SK-N-SH treated with all-trans-retinoic acid at 6 μM for 48 hours (cell line): ENCODE data around the gene GRHL3.

Source experiments
- ATAC-seq: fragments of 200-7000 bp; cut with Tn5 transposase; 3 replicates; pipeline ENCODE4 v1.9.1; 2020; ENCODE audit warnings: mild to moderate bottlenecking, moderate library complexity
- ARNTL ChIP-seq: fragments of 450-650 bp; formaldehyde crosslinking; IDR thresholded peaks from 2 replicates; pipeline ENCODE4 v1.5.0; 2020; ENCODE audit warnings: low read depth, mild to moderate bottlenecking, moderate library complexity, borderline replicate concordance
- BACH2 ChIP-seq: fragments of 250-450 bp; sonication (Bioruptor Pico); IDR thresholded peaks from 2 replicates; pipeline ENCODE4 v1.9.0; 2021; ENCODE audit warnings: mild to moderate bottlenecking, borderline replicate concordance
- CSDC2 ChIP-seq: fragments of 250-450 bp; sonication (Bioruptor Pico); IDR thresholded peaks from 2 replicates; pipeline ENCODE4 v1.5.0; 2020; ENCODE audit warnings: mild to moderate bottlenecking, moderate library complexity
- ESRRG ChIP-seq: fragments of 250-450 bp; sonication (Bioruptor Pico); IDR thresholded peaks from 2 replicates; pipeline ENCODE4 v1.6.1; 2021; ENCODE audit warnings: mild to moderate bottlenecking
- GLIS3 ChIP-seq: fragments of 250-450 bp; sonication (Bioruptor Pico); IDR thresholded peaks from 2 replicates; pipeline ENCODE4 v1.5.0; 2020; ENCODE audit warnings: mild to moderate bottlenecking, moderate library complexity
- ISL1 ChIP-seq: fragments of 250-450 bp; sonication (Bioruptor Pico); IDR thresholded peaks from 2 replicates; pipeline ENCODE4 v2.1.2; 2022; ENCODE audit warnings: mild to moderate bottlenecking, moderate library complexity
- OSR1 ChIP-seq: fragments of 250-450 bp; sonication (Bioruptor Pico); IDR thresholded peaks from 2 replicates; pipeline ENCODE4 v1.8.0; 2022; ENCODE audit warnings: moderate library complexity, mild to moderate bottlenecking, inconsistent platforms
- PPARA ChIP-seq: fragments of 250-450 bp; sonication (Bioruptor Pico); IDR thresholded peaks from 2 replicates; pipeline ENCODE4 v1.5.0; 2020; ENCODE audit warnings: mild to moderate bottlenecking, borderline replicate concordance
- RARB ChIP-seq: fragments of 250-450 bp; sonication (Bioruptor Pico); IDR thresholded peaks from 2 replicates; pipeline ENCODE4 v1.8.0; 2021; ENCODE audit warnings: mild to moderate bottlenecking, moderate library complexity
- SNAI2 ChIP-seq: fragments of 250-450 bp; sonication (Bioruptor Pico); IDR thresholded peaks from 2 replicates; pipeline ENCODE4 v1.5.0; 2020; ENCODE audit warnings: mild to moderate bottlenecking, moderate library complexity
- TCF4 ChIP-seq: fragments of 250-450 bp; sonication (Bioruptor Pico); IDR thresholded peaks from 2 replicates; pipeline ENCODE4 v1.8.0; 2021; ENCODE audit warnings: mild to moderate bottlenecking, moderate library complexity, borderline replicate concordance
- TOX ChIP-seq: fragments of 250-450 bp; sonication (Bioruptor Pico); IDR thresholded peaks from 2 replicates; pipeline ENCODE4 v1.8.0; 2021; ENCODE audit warnings: mild to moderate bottlenecking, moderate library complexity, borderline replicate concordance
- ZC3H10 ChIP-seq: fragments of 250-450 bp; sonication (Bioruptor Pico); IDR thresholded peaks from 2 replicates; pipeline ENCODE4 v1.5.1; 2021; ENCODE audit warnings: mild to moderate bottlenecking, moderate library complexity
- ZFP3 ChIP-seq: fragments of 250-450 bp; sonication (Bioruptor Pico); IDR thresholded peaks from 2 replicates; pipeline ENCODE4 v1.5.0; 2020; ENCODE audit warnings: mild to moderate bottlenecking, moderate library complexity
- ZFP30 ChIP-seq: fragments of 450-650 bp; formaldehyde crosslinking; IDR thresholded peaks from 2 replicates; pipeline ENCODE4 v1.5.0; 2022; ENCODE audit warnings: mild to moderate bottlenecking, moderate library complexity
- ZNF565 ChIP-seq: fragments of 450-650 bp; formaldehyde crosslinking; conservative IDR thresholded peaks from 2 replicates; pipeline ENCODE4 v1.5.0; 2020; ENCODE audit warnings: low read depth, mild to moderate bottlenecking, moderate library complexity
- ZNF70 ChIP-seq: fragments of 450-650 bp; formaldehyde crosslinking; IDR thresholded peaks from 2 replicates; pipeline ENCODE4 v1.5.0; 2020; ENCODE audit warnings: mild to moderate bottlenecking, moderate library complexity
- ZNF8 ChIP-seq: fragments of 450-650 bp; formaldehyde crosslinking; IDR thresholded peaks from 2 replicates; pipeline ENCODE4 v1.5.0; 2020; ENCODE audit warnings: mild to moderate bottlenecking, moderate library complexity
- TF ChIP-seq, protein P1 (sequence below): fragments of 250-450 bp; sonication (Bioruptor Pico); IDR thresholded peaks from 2 replicates; pipeline ENCODE4 v1.5.0; 2020; ENCODE audit warnings: mild to moderate bottlenecking, moderate library complexity
- TF ChIP-seq, protein P2 (sequence below): fragments of 250-450 bp; sonication (Bioruptor Pico); IDR thresholded peaks from 2 replicates; pipeline ENCODE4 v1.5.1; 2021; ENCODE audit warnings: mild to moderate bottlenecking, moderate library complexity
- TF ChIP-seq, protein P3 (sequence below): fragments of 250-450 bp; sonication (Bioruptor Pico); IDR thresholded peaks from 2 replicates; pipeline ENCODE4 v1.8.0; 2021; ENCODE audit warnings: low read depth, mild to moderate bottlenecking, moderate library complexity, borderline replicate concordance
- TF ChIP-seq, protein P4 (sequence below): fragments of 250-450 bp; sonication (Bioruptor Pico); IDR thresholded peaks from 2 replicates; pipeline ENCODE4 v1.5.1; 2020; ENCODE audit warnings: low read depth, mild to moderate bottlenecking, moderate library complexity
- TF ChIP-seq, protein P5 (sequence below): fragments of 250-450 bp; sonication (Bioruptor Pico); IDR thresholded peaks from 2 replicates; pipeline ENCODE4 v1.8.0; 2020; ENCODE audit warnings: mild to moderate bottlenecking, moderate library complexity, borderline replicate concordance

The GRHL3 gene

DNA sequence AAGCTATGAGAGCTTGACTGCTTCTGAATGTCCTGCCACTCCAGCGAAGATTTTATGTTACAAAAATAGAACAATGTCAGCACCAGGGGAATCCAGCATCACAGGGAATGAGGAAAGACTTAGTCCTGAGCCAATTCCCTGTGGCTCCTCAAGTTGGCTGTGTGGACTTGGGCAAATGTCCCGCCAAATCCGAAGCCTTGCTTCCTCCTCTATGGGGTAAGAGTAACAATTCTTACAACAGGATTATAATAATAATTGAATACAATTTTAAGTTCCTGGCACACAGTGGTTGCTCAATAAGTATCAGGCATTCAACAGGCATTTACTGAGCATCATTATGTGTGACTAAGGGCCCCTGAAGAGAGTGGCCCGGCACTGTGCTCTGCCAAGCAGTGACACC is 50.0 kb downstream of the GRHL3 start:
- ATAC-seq, result no peak
- TF ChIP-seq ZC3H10 (CRISPR knock-in tag) (no peak), ZFP3 (CRISPR knock-in tag) (no peak), ISL1 (CRISPR knock-in tag) (no peak), ZNF70 (CRISPR knock-in tag) (no peak), ESRRG (CRISPR knock-in tag) (no peak)
- TF ChIP-seq, all 23 proteins: peak for 0

DNA sequence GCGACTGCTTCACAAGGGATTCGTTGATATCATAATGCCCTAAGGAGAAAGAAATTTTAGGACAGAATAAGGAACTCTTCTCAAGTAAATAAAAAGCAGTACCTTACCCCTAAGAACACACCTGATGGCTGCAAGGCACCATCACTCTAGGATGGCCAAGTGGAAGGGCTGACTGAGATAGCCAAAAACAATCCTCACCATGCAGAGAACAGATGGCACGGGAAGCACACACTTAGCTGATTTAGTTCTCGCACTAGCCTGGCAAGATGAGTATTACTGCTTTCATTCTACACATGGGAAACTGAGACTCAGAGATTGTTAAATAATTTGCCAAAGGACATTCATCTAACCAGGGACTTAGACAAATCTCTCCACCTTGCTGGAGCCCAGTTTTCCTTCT is 50.6 kb downstream of the GRHL3 start:
- ATAC-seq, result no peak
- TF ChIP-seq GLIS3 (CRISPR knock-in tag) (no peak), ZFP3 (CRISPR knock-in tag) (no peak), SNAI2 (no peak), ARNTL (no peak), BACH2 (CRISPR knock-in tag) (no peak), ZNF8 (no peak), RARB (CRISPR knock-in tag) (no peak), OSR1 (CRISPR knock-in tag) (no peak), ZNF565 (CRISPR knock-in tag) (no peak), ZNF70 (CRISPR knock-in tag) (no peak), ESRRG (CRISPR knock-in tag) (no peak), ISL1 (CRISPR knock-in tag) (no peak), ZFP30 (CRISPR knock-in tag) (no peak), TOX (CRISPR knock-in tag) (no peak)
- TF ChIP-seq, protein P1, sequence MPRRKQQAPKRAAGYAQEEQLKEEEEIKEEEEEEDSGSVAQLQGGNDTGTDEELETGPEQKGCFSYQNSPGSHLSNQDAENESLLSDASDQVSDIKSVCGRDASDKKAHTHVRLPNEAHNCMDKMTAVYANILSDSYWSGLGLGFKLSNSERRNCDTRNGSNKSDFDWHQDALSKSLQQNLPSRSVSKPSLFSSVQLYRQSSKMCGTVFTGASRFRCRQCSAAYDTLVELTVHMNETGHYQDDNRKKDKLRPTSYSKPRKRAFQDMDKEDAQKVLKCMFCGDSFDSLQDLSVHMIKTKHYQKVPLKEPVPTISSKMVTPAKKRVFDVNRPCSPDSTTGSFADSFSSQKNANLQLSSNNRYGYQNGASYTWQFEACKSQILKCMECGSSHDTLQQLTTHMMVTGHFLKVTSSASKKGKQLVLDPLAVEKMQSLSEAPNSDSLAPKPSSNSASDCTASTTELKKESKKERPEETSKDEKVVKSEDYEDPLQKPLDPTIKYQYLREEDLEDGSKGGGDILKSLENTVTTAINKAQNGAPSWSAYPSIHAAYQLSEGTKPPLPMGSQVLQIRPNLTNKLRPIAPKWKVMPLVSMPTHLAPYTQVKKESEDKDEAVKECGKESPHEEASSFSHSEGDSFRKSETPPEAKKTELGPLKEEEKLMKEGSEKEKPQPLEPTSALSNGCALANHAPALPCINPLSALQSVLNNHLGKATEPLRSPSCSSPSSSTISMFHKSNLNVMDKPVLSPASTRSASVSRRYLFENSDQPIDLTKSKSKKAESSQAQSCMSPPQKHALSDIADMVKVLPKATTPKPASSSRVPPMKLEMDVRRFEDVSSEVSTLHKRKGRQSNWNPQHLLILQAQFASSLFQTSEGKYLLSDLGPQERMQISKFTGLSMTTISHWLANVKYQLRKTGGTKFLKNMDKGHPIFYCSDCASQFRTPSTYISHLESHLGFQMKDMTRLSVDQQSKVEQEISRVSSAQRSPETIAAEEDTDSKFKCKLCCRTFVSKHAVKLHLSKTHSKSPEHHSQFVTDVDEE (CRISPR knock-in tag), result no peak
- TF ChIP-seq, protein P2, sequence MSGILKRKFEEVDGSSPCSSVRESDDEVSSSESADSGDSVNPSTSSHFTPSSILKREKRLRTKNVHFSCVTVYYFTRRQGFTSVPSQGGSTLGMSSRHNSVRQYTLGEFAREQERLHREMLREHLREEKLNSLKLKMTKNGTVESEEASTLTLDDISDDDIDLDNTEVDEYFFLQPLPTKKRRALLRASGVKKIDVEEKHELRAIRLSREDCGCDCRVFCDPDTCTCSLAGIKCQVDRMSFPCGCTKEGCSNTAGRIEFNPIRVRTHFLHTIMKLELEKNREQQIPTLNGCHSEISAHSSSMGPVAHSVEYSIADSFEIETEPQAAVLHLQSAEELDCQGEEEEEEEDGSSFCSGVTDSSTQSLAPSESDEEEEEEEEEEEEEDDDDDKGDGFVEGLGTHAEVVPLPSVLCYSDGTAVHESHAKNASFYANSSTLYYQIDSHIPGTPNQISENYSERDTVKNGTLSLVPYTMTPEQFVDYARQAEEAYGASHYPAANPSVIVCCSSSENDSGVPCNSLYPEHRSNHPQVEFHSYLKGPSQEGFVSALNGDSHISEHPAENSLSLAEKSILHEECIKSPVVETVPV, result no peak
- TF ChIP-seq, protein P3, sequence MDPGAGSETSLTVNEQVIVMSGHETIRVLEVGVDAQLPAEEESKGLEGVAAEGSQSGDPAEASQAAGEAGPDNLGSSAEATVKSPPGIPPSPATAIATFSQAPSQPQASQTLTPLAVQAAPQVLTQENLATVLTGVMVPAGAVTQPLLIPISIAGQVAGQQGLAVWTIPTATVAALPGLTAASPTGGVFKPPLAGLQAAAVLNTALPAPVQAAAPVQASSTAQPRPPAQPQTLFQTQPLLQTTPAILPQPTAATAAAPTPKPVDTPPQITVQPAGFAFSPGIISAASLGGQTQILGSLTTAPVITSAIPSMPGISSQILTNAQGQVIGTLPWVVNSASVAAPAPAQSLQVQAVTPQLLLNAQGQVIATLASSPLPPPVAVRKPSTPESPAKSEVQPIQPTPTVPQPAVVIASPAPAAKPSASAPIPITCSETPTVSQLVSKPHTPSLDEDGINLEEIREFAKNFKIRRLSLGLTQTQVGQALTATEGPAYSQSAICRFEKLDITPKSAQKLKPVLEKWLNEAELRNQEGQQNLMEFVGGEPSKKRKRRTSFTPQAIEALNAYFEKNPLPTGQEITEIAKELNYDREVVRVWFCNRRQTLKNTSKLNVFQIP (CRISPR knock-in tag), result no peak
- TF ChIP-seq, protein P4, sequence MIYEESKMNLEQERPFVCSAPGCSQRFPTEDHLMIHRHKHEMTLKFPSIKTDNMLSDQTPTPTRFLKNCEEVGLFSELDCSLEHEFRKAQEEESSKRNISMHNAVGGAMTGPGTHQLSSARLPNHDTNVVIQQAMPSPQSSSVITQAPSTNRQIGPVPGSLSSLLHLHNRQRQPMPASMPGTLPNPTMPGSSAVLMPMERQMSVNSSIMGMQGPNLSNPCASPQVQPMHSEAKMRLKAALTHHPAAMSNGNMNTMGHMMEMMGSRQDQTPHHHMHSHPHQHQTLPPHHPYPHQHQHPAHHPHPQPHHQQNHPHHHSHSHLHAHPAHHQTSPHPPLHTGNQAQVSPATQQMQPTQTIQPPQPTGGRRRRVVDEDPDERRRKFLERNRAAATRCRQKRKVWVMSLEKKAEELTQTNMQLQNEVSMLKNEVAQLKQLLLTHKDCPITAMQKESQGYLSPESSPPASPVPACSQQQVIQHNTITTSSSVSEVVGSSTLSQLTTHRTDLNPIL (CRISPR knock-in tag), result no peak
- TF ChIP-seq, protein P5, sequence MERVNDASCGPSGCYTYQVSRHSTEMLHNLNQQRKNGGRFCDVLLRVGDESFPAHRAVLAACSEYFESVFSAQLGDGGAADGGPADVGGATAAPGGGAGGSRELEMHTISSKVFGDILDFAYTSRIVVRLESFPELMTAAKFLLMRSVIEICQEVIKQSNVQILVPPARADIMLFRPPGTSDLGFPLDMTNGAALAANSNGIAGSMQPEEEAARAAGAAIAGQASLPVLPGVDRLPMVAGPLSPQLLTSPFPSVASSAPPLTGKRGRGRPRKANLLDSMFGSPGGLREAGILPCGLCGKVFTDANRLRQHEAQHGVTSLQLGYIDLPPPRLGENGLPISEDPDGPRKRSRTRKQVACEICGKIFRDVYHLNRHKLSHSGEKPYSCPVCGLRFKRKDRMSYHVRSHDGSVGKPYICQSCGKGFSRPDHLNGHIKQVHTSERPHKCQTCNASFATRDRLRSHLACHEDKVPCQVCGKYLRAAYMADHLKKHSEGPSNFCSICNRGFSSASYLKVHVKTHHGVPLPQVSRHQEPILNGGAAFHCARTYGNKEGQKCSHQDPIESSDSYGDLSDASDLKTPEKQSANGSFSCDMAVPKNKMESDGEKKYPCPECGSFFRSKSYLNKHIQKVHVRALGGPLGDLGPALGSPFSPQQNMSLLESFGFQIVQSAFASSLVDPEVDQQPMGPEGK (CRISPR knock-in tag), result no peak

DNA sequence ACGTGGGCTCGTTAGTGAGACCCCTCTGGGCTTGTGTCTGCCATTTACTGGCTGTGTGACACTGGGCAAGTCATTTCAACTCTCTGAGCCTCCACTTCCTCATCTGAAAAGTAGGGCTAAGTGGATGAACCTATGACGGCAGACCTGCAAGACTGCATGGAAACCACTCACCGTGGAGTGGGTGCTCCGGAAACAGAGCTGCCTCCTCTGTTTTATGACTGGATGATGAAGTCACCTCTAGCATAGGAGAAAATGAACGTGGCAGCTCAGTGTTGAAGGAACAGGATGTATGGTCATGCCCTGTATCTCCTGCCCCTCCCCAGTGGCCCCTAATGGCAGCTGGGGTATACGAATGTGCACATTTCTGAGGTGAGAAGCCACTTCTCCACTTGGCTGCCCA is 53.9 kb downstream of the GRHL3 start:
- no peak for ATAC-seq
- TF ChIP-seq OSR1 (CRISPR knock-in tag) (no peak), ZC3H10 (CRISPR knock-in tag) (no peak), ARNTL (no peak), CSDC2 (no peak), PPARA (CRISPR knock-in tag) (no peak), RARB (CRISPR knock-in tag) (no peak), ZNF565 (CRISPR knock-in tag) (no peak), GLIS3 (CRISPR knock-in tag) (no peak), ZFP30 (CRISPR knock-in tag) (no peak), TCF4 (no peak), ESRRG (CRISPR knock-in tag) (no peak), BACH2 (CRISPR knock-in tag) (no peak), ZNF8 (no peak)
- TF ChIP-seq, protein P2, result no peak
- TF ChIP-seq, protein P5 (CRISPR knock-in tag), result no peak
- TF ChIP-seq, protein P4 (CRISPR knock-in tag), result no peak
- TF ChIP-seq, all 23 proteins: peak for 0
